GM12864 (cell line): ENCODE results near the gene PHACTR4.
"Not testable (repeated sequence)": the region's sequence is repeated elsewhere in the genome, so short reads cannot be mapped to it uniquely, and the experiment has no call there.

Source experiments
- DNase-seq: peaks from one replicate; pipeline ENCODE4 v3.0.0-alpha.2; 2011; ENCODE audit warnings: low read depth
- H3K4me3 ChIP-seq: 2 replicates; pipeline ENCODE4 v1.5.1; 2011; ENCODE audit warnings: mild to moderate bottlenecking, low read depth, low read length, control low read depth
- CTCF ChIP-seq: IDR thresholded peaks from 2 replicates; pipeline ENCODE4 v1.5.1; 2011; ENCODE audit warnings: low read depth, mild to moderate bottlenecking, moderate library complexity, low read length, control low read depth, inconsistent platforms; ENCODE audit errors: missing control alignments

Gene PHACTR4

GRCh38 chr1:28447679-28448078 is 78.1 kb downstream of the PHACTR4 start:
- DNase-seq = no peak
- no peak for TF ChIP-seq CTCF
- no peak overlapping the region for H3K4me3 ChIP-seq

- DNase-seq, H3K4me3 ChIP-seq: not testable (repeated sequence)
Measured at GRCh38 chr1:28448094-28448611, 78.6 kb downstream of the PHACTR4 start.

- H3K4me3 ChIP-seq = no peak overlapping the region
- DNase-seq = peak; percentile 18
- no peak for TF ChIP-seq CTCF
Measured at GRCh38 chr1:28449904-28450303, 80.4 kb downstream of the PHACTR4 start.

GRCh38 chr1:28450561-28450960 is 81.0 kb downstream of the PHACTR4 start:
- no peak for DNase-seq
- TF ChIP-seq CTCF = no peak
- no peak overlapping the region for H3K4me3 ChIP-seq

- DNase-seq = no peak
- no peak for TF ChIP-seq CTCF
Measured at GRCh38 chr1:28451011-28451410, 81.5 kb downstream of the PHACTR4 start.

GRCh38 chr1:28456078-28456477 is 86.5 kb downstream of the PHACTR4 start:
- no peak for TF ChIP-seq CTCF
- DNase-seq = peak; percentile 30
- no peak overlapping the region for H3K4me3 ChIP-seq

More at GRCh38 chr1:28451011-28451410, 81.5 kb downstream of the PHACTR4 start:
- H3K4me3 ChIP-seq = no peak overlapping the region

- DNase-seq = no peak
- TF ChIP-seq CTCF = no peak
- H3K4me3 ChIP-seq = no peak overlapping the region
Measured at GRCh38 chr1:28457678-28458077, 88.1 kb downstream of the PHACTR4 start.
